Astrocyte of the hippocampus (primary cell): ENCODE data around the gene FAM163A.
"Not testable (repeated sequence)": the region's sequence is repeated elsewhere in the genome, so short reads cannot be mapped to it uniquely, and the experiment has no call there.

Source experiments
- DNase-seq: peaks from one replicate; pipeline ENCODE4 v3.0.0; 2011; ENCODE audit warnings: low read depth, low spot score

FAM163A gene

GRCh38 chr1:179848233-179848632, 105.1 kb downstream of the FAM163A start:
- no peak for DNase-seq

- DNase-seq = no peak
Observed at GRCh38 chr1:179853102-179853501, 110.0 kb downstream of the FAM163A start.

GRCh38 chr1:179855831-179856230, 112.7 kb downstream of the FAM163A start:
- not testable (repeated sequence) for DNase-seq

GRCh38 chr1:179856296-179856695, 113.2 kb downstream of the FAM163A start:
- DNase-seq = no peak

GRCh38 chr1:179857009-179857408, 113.9 kb downstream of the FAM163A start:
- DNase-seq = no peak

GRCh38 chr1:179860652-179861051, 117.6 kb downstream of the FAM163A start:
- DNase-seq = no peak

- DNase-seq = no peak
Observed at GRCh38 chr1:179865377-179865776, 122.3 kb downstream of the FAM163A start.
